ENCODE measurements around the gene SLC6A3. TPM values are rescaled to one million over a fixed set of nuclear protein-coding genes. Genes with fewer than 3 reads are reported as not detected.

SLC6A3 gene
- polyA plus RNA-seq, 4 donors: 0.03 to 0.30 TPM; not detected in 2

- WGBS, 3 donors: 69 to 80% (median 74%) methylated on average over 16 to 17 of the region's 17 CpGs
- Histone ChIP-seq H3K36me3 (ENCODE audit: control insufficient read depth in 3 of 3, insufficient read depth in 2 of 3, low read depth in 1 of 3, low read length in 3 of 3) (no peaks in the 10 kb centered on the region), H3K27ac (ENCODE audit: low read depth in 1 of 3, low read length in 2 of 3) (no peak overlapping the region), H3K4me1 (ENCODE audit: control insufficient read depth in 3 of 3, insufficient read depth in 2 of 3, low read depth in 1 of 3, low read length in 2 of 3) (no peaks in the 10 kb centered on the region), H3K27me3 (ENCODE audit: control insufficient read depth in 3 of 3, insufficient read depth in 3 of 3, low read length in 3 of 3) (peaks cover 0 to 16% (median 3%) of the 10 kb centered on the region in 3 donors), H3K4me3 (ENCODE audit: low read depth in 1 of 3, low read length in 3 of 3) (no peak overlapping the region), H3K9me3 (ENCODE audit: control insufficient read depth in 2 of 2, insufficient read depth in 1 of 2, low read depth in 1 of 2, low read length in 1 of 2) (peaks cover 0 to 4% of the 10 kb centered on the region in 2 donors)
- DNase-seq (no peak), FAIRE-seq (no peak)
These were observed 44.9 kb downstream of the SLC6A3 start for GRCh38 chr5:1400211-1400855.

- Histone ChIP-seq H3K27me3 (ENCODE audit: control insufficient read depth in 3 of 3, insufficient read depth in 3 of 3, low read length in 3 of 3) (peaks cover 0 to 21% (median 3%) of the 10 kb centered on the region in 3 donors), H3K4me1 (ENCODE audit: control insufficient read depth in 3 of 3, insufficient read depth in 2 of 3, low read depth in 1 of 3, low read length in 2 of 3) (no peaks in the 10 kb centered on the region), H3K36me3 (ENCODE audit: control insufficient read depth in 3 of 3, insufficient read depth in 2 of 3, low read depth in 1 of 3, low read length in 3 of 3) (no peaks in the 10 kb centered on the region), H3K4me3 (ENCODE audit: low read depth in 1 of 3, low read length in 3 of 3) (no peak overlapping the region), H3K27ac (ENCODE audit: low read depth in 1 of 3, low read length in 2 of 3) (no peak overlapping the region), H3K9me3 (ENCODE audit: control insufficient read depth in 2 of 2, insufficient read depth in 1 of 2, low read depth in 1 of 2, low read length in 1 of 2) (peaks cover 0 to 4% of the 10 kb centered on the region in 2 donors)
- FAIRE-seq (no peak), DNase-seq (no peak)
- 76 to 88% (median 79%) methylated on average over 11 of the region's 11 CpGs for WGBS, 3 donors
These were observed 45.5 kb downstream of the SLC6A3 start for GRCh38 chr5:1399737-1400136.

DNA sequence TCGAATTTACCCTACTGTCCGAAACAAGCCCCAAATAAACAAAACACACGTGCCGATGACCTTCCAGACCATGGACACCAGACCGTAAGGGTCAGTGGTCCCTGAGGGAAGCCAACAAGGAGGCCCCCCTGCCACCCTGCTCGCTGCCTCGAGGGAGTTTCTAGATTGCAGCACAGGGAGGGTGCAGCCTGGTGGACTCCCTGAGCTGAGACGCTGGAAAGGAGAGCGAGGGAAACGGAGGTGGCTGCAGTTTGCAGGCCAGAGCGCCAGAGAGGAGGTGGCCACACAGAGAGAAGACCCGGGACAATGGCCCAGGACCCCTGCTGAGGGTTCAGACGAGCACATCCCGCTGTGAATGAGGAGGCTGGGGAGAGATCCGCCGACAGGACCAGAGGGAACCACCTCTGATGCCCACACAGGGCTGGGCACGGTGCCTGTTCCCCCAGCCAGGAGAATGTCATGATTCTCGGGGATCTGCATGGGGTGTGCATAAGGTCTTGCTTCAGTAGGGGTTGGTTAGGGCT lies 48.9 kb downstream of the SLC6A3 start:
- Histone ChIP-seq H3K36me3 (ENCODE audit: control insufficient read depth in 3 of 3, insufficient read depth in 2 of 3, low read depth in 1 of 3, low read length in 3 of 3) (no peaks in the 10 kb centered on the region), H3K4me1 (ENCODE audit: control insufficient read depth in 3 of 3, insufficient read depth in 2 of 3, low read depth in 1 of 3, low read length in 2 of 3) (no peaks in the 10 kb centered on the region), H3K27me3 (ENCODE audit: control insufficient read depth in 3 of 3, insufficient read depth in 3 of 3, low read length in 3 of 3) (peaks cover 0 to 36% (median 9%) of the 10 kb centered on the region in 3 donors), H3K9me3 (ENCODE audit: control insufficient read depth in 2 of 2, insufficient read depth in 1 of 2, low read depth in 1 of 2, low read length in 1 of 2) (peaks cover 0 to 4% of the 10 kb centered on the region in 2 donors), H3K27ac (ENCODE audit: low read depth in 1 of 3, low read length in 2 of 3) (no peak overlapping the region), H3K4me3 (ENCODE audit: low read depth in 1 of 3, low read length in 3 of 3) (no peak overlapping the region)
- no peak for DNase-seq
- FAIRE-seq: no peak
- WGBS, 3 donors: 54 to 60% (median 58%) methylated on average over 18 of the region's 18 CpGs

DNA sequence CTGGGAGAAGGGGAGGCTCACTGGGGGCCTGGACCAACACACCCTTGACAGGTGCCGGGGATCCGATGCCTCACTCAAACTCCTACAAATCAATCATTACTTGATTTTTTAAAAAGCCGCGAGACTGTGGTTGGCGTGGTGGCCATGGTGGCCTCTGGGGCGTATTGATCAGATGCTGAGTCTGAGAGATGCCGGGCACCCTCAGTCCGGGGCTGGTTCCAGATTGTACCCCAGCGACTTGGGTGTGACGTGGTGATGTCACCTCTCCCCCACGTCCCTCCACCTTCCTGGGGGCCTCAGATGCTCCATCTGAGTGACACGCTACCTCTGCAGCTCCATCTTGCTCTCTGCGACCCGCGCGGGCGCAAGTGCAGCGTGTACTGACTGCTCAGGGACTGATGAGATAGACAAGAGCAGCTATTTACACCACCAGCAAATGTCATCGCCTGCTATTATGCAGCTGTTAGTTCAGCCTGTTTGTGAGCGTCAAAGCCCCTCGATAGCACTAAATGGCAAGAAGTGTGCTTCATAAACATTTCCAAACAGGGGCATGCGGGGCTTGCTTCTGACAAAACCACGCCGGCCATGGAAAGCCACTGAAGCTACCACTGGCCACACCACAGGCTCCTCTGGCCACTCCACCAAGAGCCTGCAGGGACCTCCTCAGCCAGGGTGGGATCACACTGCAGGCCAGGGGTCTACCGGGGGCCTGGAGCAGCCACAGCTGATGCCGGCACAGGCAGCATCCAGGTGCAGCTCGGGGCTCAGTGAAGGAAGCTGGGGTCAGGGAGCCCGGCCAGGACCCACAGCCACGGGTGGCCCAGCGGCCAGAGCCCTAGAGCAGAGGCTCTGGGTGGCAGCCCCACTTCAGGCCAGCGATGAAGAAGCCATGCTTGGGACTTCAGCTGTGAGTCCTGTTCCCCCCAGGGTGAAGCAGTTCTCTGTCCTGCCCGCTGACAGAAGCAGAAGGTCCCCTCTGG lies 50.1 kb downstream of the SLC6A3 start:
- Histone ChIP-seq H3K36me3 (ENCODE audit: control insufficient read depth in 3 of 3, insufficient read depth in 2 of 3, low read depth in 1 of 3, low read length in 3 of 3) (no peaks in the 10 kb centered on the region), H3K27ac (ENCODE audit: low read depth in 1 of 3, low read length in 2 of 3) (no peak overlapping the region), H3K4me1 (ENCODE audit: control insufficient read depth in 3 of 3, insufficient read depth in 2 of 3, low read depth in 1 of 3, low read length in 2 of 3) (no peaks in the 10 kb centered on the region), H3K4me3 (ENCODE audit: low read depth in 1 of 3, low read length in 3 of 3) (no peak overlapping the region), H3K27me3 (ENCODE audit: control insufficient read depth in 3 of 3, insufficient read depth in 3 of 3, low read length in 3 of 3) (peaks cover 0 to 38% (median 9%) of the 10 kb centered on the region in 3 donors), H3K9me3 (ENCODE audit: control insufficient read depth in 2 of 2, insufficient read depth in 1 of 2, low read depth in 1 of 2, low read length in 1 of 2) (peaks cover 0 to 4% of the 10 kb centered on the region in 2 donors)
- no peak for DNase-seq
- FAIRE-seq: no peak
- WGBS, 3 donors: 76 to 86% (median 85%) methylated on average over 32 of the region's 32 CpGs

DNA sequence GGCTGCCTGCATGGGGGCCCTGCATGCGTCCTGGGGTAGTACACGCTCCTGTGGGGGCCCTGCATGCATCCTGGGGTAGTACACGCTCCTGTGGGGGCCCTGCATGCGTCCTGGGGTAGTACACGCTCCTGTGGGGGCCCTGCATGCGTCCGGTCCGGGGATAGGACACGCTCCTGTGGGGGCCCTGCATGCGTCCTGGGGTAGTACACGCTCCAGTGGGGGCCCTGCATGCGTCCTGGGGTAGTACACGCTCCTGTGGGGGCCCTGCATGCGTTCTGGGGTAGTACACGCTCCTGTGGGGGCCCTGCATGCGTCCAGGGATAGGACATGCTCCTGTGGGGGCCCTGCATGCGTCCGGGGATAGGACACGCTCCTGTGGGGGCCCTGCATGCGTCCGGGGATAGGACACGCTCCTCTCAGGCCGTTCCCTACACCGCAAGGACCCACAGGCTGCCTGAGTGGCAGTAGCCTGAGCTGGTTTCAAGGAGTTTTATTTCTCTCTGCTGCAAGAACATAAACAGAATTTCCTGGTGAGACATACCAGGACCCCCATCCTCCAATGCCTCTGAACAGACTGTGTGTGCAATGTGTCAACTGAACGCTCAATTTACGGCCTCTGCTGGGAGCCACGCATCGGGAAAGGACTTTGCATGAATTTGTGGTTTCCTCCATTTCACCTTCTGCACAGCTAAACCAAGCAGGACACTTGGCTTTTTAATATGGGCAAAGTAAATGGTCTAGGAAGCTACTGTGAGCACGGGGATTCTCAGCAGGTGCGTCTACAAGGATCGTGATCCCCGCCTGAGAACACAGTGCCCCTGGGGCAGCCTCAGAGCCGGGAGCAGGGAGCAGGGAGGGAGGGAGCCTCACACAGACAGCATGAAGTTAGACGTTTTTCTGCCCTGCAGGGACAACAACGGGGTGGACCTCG lies 51.4 kb downstream of the SLC6A3 start:
- no peak overlapping the region for H3K27ac ChIP-seq (ENCODE audit: low read depth in 1 of 3, low read length in 2 of 3)
- WGBS, 3 donors: 54 to 84% (median 76%) methylated on average over 36 of the region's 36 CpGs
- H3K4me1 ChIP-seq (ENCODE audit: control insufficient read depth in 3 of 3, insufficient read depth in 2 of 3, low read depth in 1 of 3, low read length in 2 of 3): no peaks in the 10 kb centered on the region
- DNase-seq (no peak), FAIRE-seq (no peak)
- peaks cover 0 to 2% of the 10 kb centered on the region in 2 donors for H3K9me3 ChIP-seq (ENCODE audit: control insufficient read depth in 2 of 2, insufficient read depth in 1 of 2, low read depth in 1 of 2, low read length in 1 of 2)
- no peak overlapping the region for H3K4me3 ChIP-seq (ENCODE audit: low read depth in 1 of 3, low read length in 3 of 3)
- H3K36me3 ChIP-seq (ENCODE audit: control insufficient read depth in 3 of 3, insufficient read depth in 2 of 3, low read depth in 1 of 3, low read length in 3 of 3): no peaks in the 10 kb centered on the region
- H3K27me3 ChIP-seq (ENCODE audit: control insufficient read depth in 3 of 3, insufficient read depth in 3 of 3, low read length in 3 of 3): peaks cover 0 to 42% (median 11%) of the 10 kb centered on the region in 3 donors

GRCh38 chr5:1392801-1393565 lies 52.3 kb downstream of the SLC6A3 start:
- WGBS, 3 donors: 58 to 74% (median 72%) methylated on average over 22 of the region's 22 CpGs
- DNase-seq: no peak
- FAIRE-seq: no peak
- Histone ChIP-seq H3K27ac (ENCODE audit: low read depth in 1 of 3, low read length in 2 of 3) (no peak overlapping the region), H3K9me3 (ENCODE audit: control insufficient read depth in 2 of 2, insufficient read depth in 1 of 2, low read depth in 1 of 2, low read length in 1 of 2) (no peaks in the 10 kb centered on the region), H3K27me3 (ENCODE audit: control insufficient read depth in 3 of 3, insufficient read depth in 3 of 3, low read length in 3 of 3) (peaks cover 0 to 42% (median 11%) of the 10 kb centered on the region in 3 donors), H3K4me3 (ENCODE audit: low read depth in 1 of 3, low read length in 3 of 3) (no peak overlapping the region), H3K36me3 (ENCODE audit: control insufficient read depth in 3 of 3, insufficient read depth in 2 of 3, low read depth in 1 of 3, low read length in 3 of 3) (no peaks in the 10 kb centered on the region), H3K4me1 (ENCODE audit: control insufficient read depth in 3 of 3, insufficient read depth in 2 of 3, low read depth in 1 of 3, low read length in 2 of 3) (no peaks in the 10 kb centered on the region)

DNA sequence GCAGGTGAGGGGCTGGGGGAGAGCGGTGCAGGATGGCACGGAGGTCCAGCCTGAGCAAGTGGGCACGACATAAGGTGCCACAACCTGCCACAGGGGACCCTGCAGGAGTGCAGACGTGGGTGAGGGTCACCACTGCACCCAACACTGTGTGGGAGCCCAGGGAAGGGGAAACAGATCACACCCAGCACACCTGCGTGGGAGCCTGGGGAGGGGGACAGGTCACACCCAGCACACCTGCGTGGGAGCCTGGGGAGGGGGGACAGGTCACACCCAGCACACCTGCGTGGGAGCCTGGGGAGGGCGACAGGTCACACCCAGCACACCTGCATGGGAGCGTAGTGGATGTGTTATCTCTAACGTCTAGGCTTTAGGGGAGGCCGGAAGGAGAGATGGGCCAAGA lies 53.0 kb downstream of the SLC6A3 start:
- no peak overlapping the region for H3K27ac ChIP-seq (ENCODE audit: low read depth in 1 of 3, low read length in 2 of 3)
- DNase-seq (no peak), FAIRE-seq (no peak)
- 39 to 65% (median 51%) methylated on average over 11 of the region's 11 CpGs for WGBS, 3 donors
- H3K36me3 ChIP-seq (ENCODE audit: control insufficient read depth in 3 of 3, insufficient read depth in 2 of 3, low read depth in 1 of 3, low read length in 3 of 3): no peaks in the 10 kb centered on the region
- H3K27me3 ChIP-seq (ENCODE audit: control insufficient read depth in 3 of 3, insufficient read depth in 3 of 3, low read length in 3 of 3): peaks cover 0 to 45% (median 11%) of the 10 kb centered on the region in 3 donors
- no peaks in the 10 kb centered on the region for H3K4me1 ChIP-seq (ENCODE audit: control insufficient read depth in 3 of 3, insufficient read depth in 2 of 3, low read depth in 1 of 3, low read length in 2 of 3)
- H3K9me3 ChIP-seq (ENCODE audit: control insufficient read depth in 2 of 2, insufficient read depth in 1 of 2, low read depth in 1 of 2, low read length in 1 of 2): no peaks in the 10 kb centered on the region
- no peak overlapping the region for H3K4me3 ChIP-seq (ENCODE audit: low read depth in 1 of 3, low read length in 3 of 3)

Data from small intestine (tissue), 7 donors.